MG63 (cell line): ENCODE measurements around the gene FAM151A. TPM values are rescaled to one million over a fixed set of nuclear protein-coding genes. Genes with fewer than 3 reads are reported as not detected.

ENCODE experiments used
- DNase-seq: peaks from one replicate; pipeline ENCODE4 v3.0.0-alpha.2; 2020
- H3K27me3 ChIP-seq: fragments of 250-450 bp; sonication (Bioruptor Pico); 2 replicates; pipeline ENCODE4 v1.5.1; 2020; ENCODE audit warnings: mild to moderate bottlenecking, moderate library complexity
- H3K36me3 ChIP-seq: fragments of 250-450 bp; sonication (Bioruptor Pico); 2 replicates; pipeline ENCODE4 v1.5.1; 2020; ENCODE audit warnings: mild to moderate bottlenecking, moderate library complexity
- H3K4me3 ChIP-seq: fragments of 250-450 bp; sonication (Bioruptor Pico); 2 replicates; pipeline ENCODE4 v1.5.1; 2020; ENCODE audit warnings: mild to moderate bottlenecking, moderate library complexity
- H3K9me3 ChIP-seq: fragments of 250-450 bp; sonication (Bioruptor Pico); 2 replicates; pipeline ENCODE4 v1.5.1; 2020; ENCODE audit warnings: mild to moderate bottlenecking, moderate library complexity
- total RNA-seq: library from RNA; depleted of rRNA; stranded (reverse); fragments of >200 nt; shearing (Covaris generic); gene quantifications from 2 replicates; pipeline ENCODE4 v1.2.3, GENCODE V29; 2014; ENCODE audit warnings: low replicate concordance; rRNA removed

Gene FAM151A
- total RNA-seq, result not detected in 2 replicates

- no peaks in the 10 kb centered on the region for H3K27me3 ChIP-seq
- H3K4me3 ChIP-seq, result no peak within 1 kb of the TSS
- no peak for DNase-seq
- no peaks in the 10 kb centered on the region for H3K36me3 ChIP-seq
- no peaks in the 10 kb centered on the region for H3K9me3 ChIP-seq
Measured at GRCh38 chr1:54623216-54624007, at the start of gene FAM151A. Gene FAM151A, minus strand, starts transcription at chr1:54623525. Its CDS starts 130 bp downstream, at chr1:54623395.

GRCh38 chr1:54671985-54672608, 48.8 kb upstream of the FAM151A start:
- Histone ChIP-seq H3K9me3 (no peaks in the 10 kb centered on the region), H3K27me3 (no peaks in the 10 kb centered on the region), H3K4me3 (no peak overlapping the region), H3K36me3 (no peaks in the 10 kb centered on the region)
- peak; percentile 35 for DNase-seq

- H3K4me3 ChIP-seq, result no peak overlapping the region
- DNase-seq, result no peak
Measured at GRCh38 chr1:54668567-54668966, 45.2 kb upstream of the FAM151A start.

GRCh38 chr1:54667797-54668196, 44.5 kb upstream of the FAM151A start:
- Histone ChIP-seq H3K36me3 (no peaks in the 10 kb centered on the region), H3K9me3 (no peaks in the 10 kb centered on the region), H3K27me3 (no peaks in the 10 kb centered on the region), H3K4me3 (no peak overlapping the region)
- no peak for DNase-seq

More at GRCh38 chr1:54668567-54668966, 45.2 kb upstream of the FAM151A start:
- Histone ChIP-seq H3K27me3 (no peaks in the 10 kb centered on the region), H3K36me3 (no peaks in the 10 kb centered on the region), H3K9me3 (no peaks in the 10 kb centered on the region)

- no peaks in the 10 kb centered on the region for H3K36me3 ChIP-seq
- DNase-seq, result no peak
Measured at GRCh38 chr1:54666333-54666732, 43.0 kb upstream of the FAM151A start.

GRCh38 chr1:54665852-54666251, 42.5 kb upstream of the FAM151A start:
- H3K9me3 ChIP-seq, result no peaks in the 10 kb centered on the region
- no peaks in the 10 kb centered on the region for H3K36me3 ChIP-seq
- H3K27me3 ChIP-seq, result no peaks in the 10 kb centered on the region
- no peak overlapping the region for H3K4me3 ChIP-seq
- DNase-seq, result no peak

More at GRCh38 chr1:54666333-54666732, 43.0 kb upstream of the FAM151A start:
- H3K9me3 ChIP-seq, result no peaks in the 10 kb centered on the region
- no peak overlapping the region for H3K4me3 ChIP-seq
- no peaks in the 10 kb centered on the region for H3K27me3 ChIP-seq

GRCh38 chr1:54664364-54664763, 41.0 kb upstream of the FAM151A start:
- H3K27me3 ChIP-seq, result no peaks in the 10 kb centered on the region
- no peaks in the 10 kb centered on the region for H3K36me3 ChIP-seq
- no peak overlapping the region for H3K4me3 ChIP-seq
- no peaks in the 10 kb centered on the region for H3K9me3 ChIP-seq
- DNase-seq, result no peak

GRCh38 chr1:54663725-54664124, 40.4 kb upstream of the FAM151A start:
- DNase-seq, result no peak
- H3K27me3 ChIP-seq, result no peaks in the 10 kb centered on the region
- H3K4me3 ChIP-seq, result no peak overlapping the region
- H3K9me3 ChIP-seq, result no peaks in the 10 kb centered on the region; the same call in 1 of the 2 replicates
- H3K36me3 ChIP-seq, result no peaks in the 10 kb centered on the region

GRCh38 chr1:54658164-54658913, 35.0 kb upstream of the FAM151A start:
- DNase-seq, result no peak
- Histone ChIP-seq H3K36me3 (no peaks in the 10 kb centered on the region), H3K4me3 (no peak overlapping the region), H3K9me3 (peaks cover 7% of the 10 kb centered on the region), H3K27me3 (no peaks in the 10 kb centered on the region)

- no peak overlapping the region for H3K4me3 ChIP-seq
- H3K36me3 ChIP-seq, result no peaks in the 10 kb centered on the region
- H3K9me3 ChIP-seq, result peaks cover 2% of the 10 kb centered on the region
- no peak for DNase-seq
- no peaks in the 10 kb centered on the region for H3K27me3 ChIP-seq
Measured at GRCh38 chr1:54653036-54653435, 29.7 kb upstream of the FAM151A start.

- H3K27me3 ChIP-seq, result no peaks in the 10 kb centered on the region
- no peaks in the 10 kb centered on the region for H3K36me3 ChIP-seq
- DNase-seq, result no peak
- no peak overlapping the region for H3K4me3 ChIP-seq
- no peaks in the 10 kb centered on the region for H3K9me3 ChIP-seq
Measured at GRCh38 chr1:54652168-54652567, 28.8 kb upstream of the FAM151A start.

GRCh38 chr1:54651608-54652007, 28.3 kb upstream of the FAM151A start:
- no peak for DNase-seq

GRCh38 chr1:54650417-54650816, 27.1 kb upstream of the FAM151A start:
- DNase-seq, result no peak
- H3K36me3 ChIP-seq, result no peaks in the 10 kb centered on the region
- H3K9me3 ChIP-seq, result no peaks in the 10 kb centered on the region
- H3K27me3 ChIP-seq, result no peaks in the 10 kb centered on the region
- no peak overlapping the region for H3K4me3 ChIP-seq

More at GRCh38 chr1:54651608-54652007, 28.3 kb upstream of the FAM151A start:
- Histone ChIP-seq H3K27me3 (no peaks in the 10 kb centered on the region), H3K36me3 (no peaks in the 10 kb centered on the region), H3K4me3 (no peak overlapping the region), H3K9me3 (no peaks in the 10 kb centered on the region)

GRCh38 chr1:54649921-54650320, 26.6 kb upstream of the FAM151A start:
- DNase-seq, result no peak
- Histone ChIP-seq H3K4me3 (no peak overlapping the region), H3K9me3 (no peaks in the 10 kb centered on the region), H3K27me3 (no peaks in the 10 kb centered on the region), H3K36me3 (no peaks in the 10 kb centered on the region)

GRCh38 chr1:54649130-54649898, 26.0 kb upstream of the FAM151A start:
- Histone ChIP-seq H3K4me3 (no peak overlapping the region), H3K9me3 (no peaks in the 10 kb centered on the region), H3K36me3 (no peaks in the 10 kb centered on the region), H3K27me3 (no peaks in the 10 kb centered on the region)
- DNase-seq, result no peak

GRCh38 chr1:54645806-54646676, 22.7 kb upstream of the FAM151A start:
- Histone ChIP-seq H3K27me3 (no peaks in the 10 kb centered on the region), H3K4me3 (no peak overlapping the region), H3K36me3 (no peaks in the 10 kb centered on the region), H3K9me3 (peaks cover 7% of the 10 kb centered on the region)
- DNase-seq, result peak; percentile 55
